OCI-LY1 (cell line): Measurements from ENCODE around the gene NOC3L.
A peak's percentile ranks its signal among the peaks of the same experiment; 100 is the strongest.

ENCODE experiments used
- H2AFZ ChIP-seq: fragments of 200-600 bp; sonication (generic), shearing (Covaris generic); 2 replicates; pipeline ENCODE4 v1.6.0; 2014; ENCODE audit warnings: antibody characterized with exemption, mild to moderate bottlenecking, low read length
- H3F3A ChIP-seq: fragments of 200-600 bp; sonication (generic), shearing (Covaris generic); 2 replicates; pipeline ENCODE4 v1.6.0; 2014; ENCODE audit warnings: mild to moderate bottlenecking, antibody characterized with exemption, low read length, moderate library complexity; ENCODE audit not compliant: insufficient read depth
- H3K27ac ChIP-seq: fragments of 200-600 bp; sonication (generic); 2 replicates; pipeline ENCODE4 v1.5.1; 2014; ENCODE audit warnings: low read length, mixed run types, mild to moderate bottlenecking, low read depth; ENCODE audit not compliant: poor library complexity, severe bottlenecking
- H3K27me3 ChIP-seq: fragments of 200-600 bp; sonication (generic); 2 replicates; pipeline ENCODE4 v1.6.0; 2014; ENCODE audit warnings: antibody characterized with exemption, mild to moderate bottlenecking, low read length, moderate library complexity; ENCODE audit not compliant: insufficient read depth
- H3K36me3 ChIP-seq: fragments of 200-600 bp; sonication (generic); 2 replicates; pipeline ENCODE4 v1.6.1; 2014; ENCODE audit warnings: mild to moderate bottlenecking, antibody characterized with exemption, low read length, moderate library complexity, mixed read lengths; ENCODE audit not compliant: insufficient read depth
- H3K4me1 ChIP-seq: fragments of 200-600 bp; sonication (generic); 2 replicates; pipeline ENCODE4 v1.5.1; 2014; ENCODE audit warnings: mild to moderate bottlenecking, low read length, moderate library complexity; ENCODE audit not compliant: insufficient read depth, severe bottlenecking
- H3K4me2 ChIP-seq: fragments of 200-600 bp; sonication (generic), shearing (Covaris generic); 2 replicates; pipeline ENCODE4 v1.6.1; 2014; ENCODE audit warnings: low read length
- H3K4me3 ChIP-seq: fragments of 200-600 bp; sonication (generic); 2 replicates; pipeline ENCODE4 v1.5.1; 2014; ENCODE audit warnings: low read length, low read depth, mild to moderate bottlenecking, mixed read lengths; ENCODE audit not compliant: poor library complexity, severe bottlenecking
- H3K79me2 ChIP-seq: fragments of 200-600 bp; shearing (Covaris generic); 2 replicates; pipeline ENCODE4 v1.6.1; 2016; ENCODE audit warnings: mixed run types, low read length, mixed read lengths; ENCODE audit not compliant: insufficient read depth
- H3K9ac ChIP-seq: fragments of 200-600 bp; sonication (generic), shearing (Covaris generic); 2 replicates; pipeline ENCODE4 v1.6.1; 2014; ENCODE audit warnings: mild to moderate bottlenecking, low read length, mixed read lengths
- H3K9me2 ChIP-seq: fragments of 200-600 bp; sonication (generic), shearing (Covaris generic); 2 replicates; pipeline ENCODE4 v1.6.1; 2014; ENCODE audit warnings: low read depth, mild to moderate bottlenecking, low read length, mixed read lengths
- H3K9me3 ChIP-seq: fragments of 200-600 bp; shearing (Covaris generic); 2 replicates; pipeline ENCODE4 v1.6.1; 2014; ENCODE audit warnings: low read length, mixed read lengths
- H4K20me1 ChIP-seq: fragments of 200-600 bp; sonication (generic), shearing (Covaris generic); 2 replicates; pipeline ENCODE4 v1.6.0; 2016; ENCODE audit warnings: mild to moderate bottlenecking, low read length; ENCODE audit not compliant: insufficient read depth
- EZH2 ChIP-seq: fragments of 200-600 bp; sonication (generic), shearing (Covaris generic); IDR thresholded peaks from 2 replicates; pipeline ENCODE4 v1.8.0; 2017; ENCODE audit warnings: borderline replicate concordance, mixed run types, mild to moderate bottlenecking, antibody characterized with exemption, low read length, moderate library complexity, mixed read lengths
- TF ChIP-seq, protein P1 (sequence below): fragments of 200-600 bp; sonication (generic), shearing (Covaris generic); IDR thresholded peaks from 2 replicates; pipeline ENCODE4 v1.5.1; 2017; ENCODE audit warnings: mild to moderate bottlenecking, antibody characterized with exemption, low read length, moderate library complexity, mixed read lengths

Gene NOC3L

DNA sequence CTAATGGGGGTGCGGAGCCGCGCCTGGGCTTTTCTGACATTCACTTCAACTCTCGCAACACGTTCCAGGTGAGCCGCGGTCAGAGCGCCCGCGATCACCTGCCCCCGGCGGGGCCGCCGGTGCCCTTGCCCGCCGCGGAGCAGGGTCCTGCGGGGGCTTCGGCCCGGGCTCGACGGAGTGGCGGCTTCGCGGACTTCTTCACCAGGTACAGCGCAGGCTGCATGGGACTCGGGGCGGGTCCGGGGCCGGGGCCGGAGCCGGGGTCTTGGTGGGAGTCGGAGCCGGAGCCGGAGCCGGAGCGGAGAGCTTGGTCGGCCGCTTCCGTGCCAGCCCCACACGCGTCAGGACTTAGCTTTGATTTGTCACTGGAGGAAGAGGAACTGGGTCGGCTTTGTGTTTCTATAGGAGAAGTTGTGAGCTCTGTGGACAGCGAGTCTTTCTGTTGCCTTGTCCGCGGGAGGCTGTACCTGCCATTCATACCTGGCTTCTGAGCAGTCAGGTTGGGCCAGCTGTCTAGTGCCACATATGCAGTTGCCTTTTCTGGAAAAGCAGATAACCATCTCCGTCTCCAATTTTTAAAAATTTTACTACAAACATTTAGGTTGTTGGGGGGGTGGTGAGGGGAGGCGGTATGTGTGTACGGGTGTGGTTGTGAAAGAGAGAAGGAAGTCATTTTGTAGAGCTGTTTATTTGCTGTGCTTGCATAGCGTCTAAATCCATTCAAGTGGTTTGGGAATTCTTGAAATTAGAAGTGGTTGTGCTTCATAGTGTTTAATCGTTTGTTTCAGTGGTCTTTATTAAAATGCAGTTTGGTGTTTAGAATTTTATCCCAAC lies 40.9 kb upstream of the NOC3L start:
- H3K4me2 ChIP-seq: peak overlapping the region; percentile 75
- H3K27ac ChIP-seq: no peak overlapping the region
- no peaks in the 10 kb centered on the region for H3K27me3 ChIP-seq
- no peak overlapping the region for H2AFZ ChIP-seq
- no peaks in the 10 kb centered on the region for H3K9me3 ChIP-seq
- peaks cover 4% of the 10 kb centered on the region for H3K4me1 ChIP-seq
- H3K36me3 ChIP-seq: no peaks in the 10 kb centered on the region
- H3K9ac ChIP-seq: peak overlapping the region; percentile 62; the same call in 1 of the 2 replicates
- H4K20me1 ChIP-seq: no peaks in the 10 kb centered on the region
- H3K9me2 ChIP-seq: no peaks in the 10 kb centered on the region
- TF ChIP-seq, protein P1, sequence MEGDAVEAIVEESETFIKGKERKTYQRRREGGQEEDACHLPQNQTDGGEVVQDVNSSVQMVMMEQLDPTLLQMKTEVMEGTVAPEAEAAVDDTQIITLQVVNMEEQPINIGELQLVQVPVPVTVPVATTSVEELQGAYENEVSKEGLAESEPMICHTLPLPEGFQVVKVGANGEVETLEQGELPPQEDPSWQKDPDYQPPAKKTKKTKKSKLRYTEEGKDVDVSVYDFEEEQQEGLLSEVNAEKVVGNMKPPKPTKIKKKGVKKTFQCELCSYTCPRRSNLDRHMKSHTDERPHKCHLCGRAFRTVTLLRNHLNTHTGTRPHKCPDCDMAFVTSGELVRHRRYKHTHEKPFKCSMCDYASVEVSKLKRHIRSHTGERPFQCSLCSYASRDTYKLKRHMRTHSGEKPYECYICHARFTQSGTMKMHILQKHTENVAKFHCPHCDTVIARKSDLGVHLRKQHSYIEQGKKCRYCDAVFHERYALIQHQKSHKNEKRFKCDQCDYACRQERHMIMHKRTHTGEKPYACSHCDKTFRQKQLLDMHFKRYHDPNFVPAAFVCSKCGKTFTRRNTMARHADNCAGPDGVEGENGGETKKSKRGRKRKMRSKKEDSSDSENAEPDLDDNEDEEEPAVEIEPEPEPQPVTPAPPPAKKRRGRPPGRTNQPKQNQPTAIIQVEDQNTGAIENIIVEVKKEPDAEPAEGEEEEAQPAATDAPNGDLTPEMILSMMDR: no peak
- TF ChIP-seq EZH2: no peak
- H3K79me2 ChIP-seq: no peaks in the 10 kb centered on the region
- H3F3A ChIP-seq: no peaks in the 10 kb centered on the region
- H3K4me3 ChIP-seq: peak overlapping the region; percentile 70

GRCh38 chr10:94402843-94403379 lies 40.2 kb upstream of the NOC3L start:
- H3K27me3 ChIP-seq: no peaks in the 10 kb centered on the region
- H3K4me1 ChIP-seq: peaks cover 4% of the 10 kb centered on the region
- no peaks in the 10 kb centered on the region for H3K9me3 ChIP-seq
- no peak overlapping the region for H2AFZ ChIP-seq
- peak overlapping the region; percentile 62 for H3K9ac ChIP-seq
- H3K79me2 ChIP-seq: no peaks in the 10 kb centered on the region
- H3F3A ChIP-seq: no peaks in the 10 kb centered on the region
- H4K20me1 ChIP-seq: no peaks in the 10 kb centered on the region
- no peaks in the 10 kb centered on the region for H3K36me3 ChIP-seq
- peak overlapping the region; percentile 70 for H3K4me3 ChIP-seq
- H3K4me2 ChIP-seq: peak overlapping the region; percentile 75
- no peak overlapping the region for H3K27ac ChIP-seq
- TF ChIP-seq EZH2: no peak
- TF ChIP-seq, protein P1: no peak
- no peaks in the 10 kb centered on the region for H3K9me2 ChIP-seq

DNA sequence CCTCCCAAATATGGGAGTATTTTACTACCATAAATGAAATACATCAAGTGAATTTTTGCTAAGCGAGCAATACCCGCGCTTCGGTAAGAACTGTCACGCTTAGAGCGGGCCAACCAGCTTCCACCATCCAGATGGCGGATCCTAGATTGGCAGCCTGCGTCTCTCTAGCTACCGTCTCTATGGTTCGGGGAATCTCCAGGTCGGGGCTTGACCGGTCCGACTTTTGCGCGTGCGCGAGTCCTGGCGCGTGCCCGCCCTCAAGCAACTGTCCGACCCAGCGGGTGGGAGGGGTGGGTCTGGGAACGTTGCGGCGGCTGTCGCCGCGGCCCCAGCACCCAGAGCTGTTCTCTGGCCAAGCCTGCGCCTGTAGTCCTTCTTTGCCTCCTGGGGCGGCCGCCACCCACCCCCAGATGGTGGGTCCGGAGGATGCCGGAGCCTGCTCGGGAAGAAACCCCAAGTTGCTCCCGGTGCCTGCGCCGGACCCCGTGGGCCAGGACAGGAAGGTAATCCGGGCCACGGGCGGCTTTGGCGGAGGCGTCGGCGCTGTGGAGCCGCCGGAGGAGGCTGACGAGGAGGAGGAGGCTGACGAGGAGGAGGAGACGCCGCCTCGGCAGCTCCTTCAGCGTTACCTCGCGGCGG lies 39.6 kb upstream of the NOC3L start, which contains the start of gene TBC1D12:
Gene TBC1D12, plus strand, starts transcription at position 338 of the 639 bp plus-strand sequence. Its CDS starts 73 bp downstream, at position 411.
- no peaks in the 10 kb centered on the region for H3K79me2 ChIP-seq
- TF ChIP-seq, protein P1: no peak
- TF ChIP-seq EZH2: no peak
- peaks cover 4% of the 10 kb centered on the region for H3K4me1 ChIP-seq
- peak within 1 kb of the TSS; percentile 62 for H3K9ac ChIP-seq
- H3K4me3 ChIP-seq: peak within 1 kb of the TSS; percentile 70
- H2AFZ ChIP-seq: no peak within 1 kb of the TSS
- H4K20me1 ChIP-seq: no peaks in the 10 kb centered on the region
- H3K9me2 ChIP-seq: no peaks in the 10 kb centered on the region
- no peaks in the 10 kb centered on the region for H3F3A ChIP-seq
- no peaks in the 10 kb centered on the region for H3K9me3 ChIP-seq
- H3K36me3 ChIP-seq: no peaks in the 10 kb centered on the region
- H3K4me2 ChIP-seq: peak within 1 kb of the TSS; percentile 75
- H3K27ac ChIP-seq: no peak within 1 kb of the TSS
- no peaks in the 10 kb centered on the region for H3K27me3 ChIP-seq
